Motor neuron (in vitro differentiated cells): ENCODE measurements around the gene HOXD4. TPM values are rescaled to one million over a fixed set of nuclear protein-coding genes. Genes with fewer than 3 reads are reported as not detected.
A peak's percentile ranks its signal among the peaks of the same experiment; 100 is the strongest.

Source experiments
- ATAC-seq, 8 experiments: fragments of 200-7000 bp; cut with Tn5 transposase; replicated peaks in 6 of 8; 2 replicates each; pipeline ENCODE4 v1.8.0; 2021; ENCODE audit warnings: mild to moderate bottlenecking in 8 of 8, moderate library complexity in 8 of 8
- H3K27ac ChIP-seq, 2 donors: fragments of 250-450 bp; sonication (Bioruptor Pico); 2 replicates each; pipeline ENCODE4 v1.9.0; 2021; ENCODE audit warnings: antibody characterized with exemption in 2 of 2, mild to moderate bottlenecking in 2 of 2, moderate library complexity in 1 of 2
- H3K4me1 ChIP-seq, 2 donors: fragments of 250-450 bp; sonication (Bioruptor Pico); replicated peaks in 1 of 2; 2 replicates each; pipeline ENCODE4 v1.6.1; 2021; ENCODE audit warnings: antibody characterized with exemption in 2 of 2, mild to moderate bottlenecking in 2 of 2, moderate library complexity in 1 of 2
- H3K4me3 ChIP-seq, 5 donors: fragments of 250-450 bp; sonication (Bioruptor Pico); 2 replicates each; pipeline ENCODE4 v1.9.0; 2021; ENCODE audit warnings: antibody characterized with exemption in 5 of 5, mild to moderate bottlenecking in 5 of 5, moderate library complexity in 4 of 5
- WGBS, 10 experiments: fragments of 450-650 bp; shearing (Covaris generic); methylation state at CpG; one replicate each; pipeline ENCODE4 v1.0.0; 2022; 5-methylcytosine and 5-hydroxymethylcytosine counted together
- in situ Hi-C, 9 experiments: fragments of 400-800 bp; cut with MboI; loops; one replicate each; pipeline ENCODE4 v1.15.0; 2021; ENCODE audit warnings: low sequenced_read_pairs in 9 of 9, low pct_unique_long_range_greater_than_20kb in 2 of 9; ENCODE audit not compliant: unreplicated experiment in 9 of 9
- total RNA-seq, 8 experiments: library from RNA; unstranded; fragments of 300-600 nt; gene quantifications; 2 replicates each; pipeline versions ENCODE4 v1.2.3 to v1.2.4, GENCODE V29; 2022

Gene HOXD4
- total RNA-seq, 8 experiments from 2014 or later = 6.6 to 51.2 (median 20.2) TPM

DNA sequence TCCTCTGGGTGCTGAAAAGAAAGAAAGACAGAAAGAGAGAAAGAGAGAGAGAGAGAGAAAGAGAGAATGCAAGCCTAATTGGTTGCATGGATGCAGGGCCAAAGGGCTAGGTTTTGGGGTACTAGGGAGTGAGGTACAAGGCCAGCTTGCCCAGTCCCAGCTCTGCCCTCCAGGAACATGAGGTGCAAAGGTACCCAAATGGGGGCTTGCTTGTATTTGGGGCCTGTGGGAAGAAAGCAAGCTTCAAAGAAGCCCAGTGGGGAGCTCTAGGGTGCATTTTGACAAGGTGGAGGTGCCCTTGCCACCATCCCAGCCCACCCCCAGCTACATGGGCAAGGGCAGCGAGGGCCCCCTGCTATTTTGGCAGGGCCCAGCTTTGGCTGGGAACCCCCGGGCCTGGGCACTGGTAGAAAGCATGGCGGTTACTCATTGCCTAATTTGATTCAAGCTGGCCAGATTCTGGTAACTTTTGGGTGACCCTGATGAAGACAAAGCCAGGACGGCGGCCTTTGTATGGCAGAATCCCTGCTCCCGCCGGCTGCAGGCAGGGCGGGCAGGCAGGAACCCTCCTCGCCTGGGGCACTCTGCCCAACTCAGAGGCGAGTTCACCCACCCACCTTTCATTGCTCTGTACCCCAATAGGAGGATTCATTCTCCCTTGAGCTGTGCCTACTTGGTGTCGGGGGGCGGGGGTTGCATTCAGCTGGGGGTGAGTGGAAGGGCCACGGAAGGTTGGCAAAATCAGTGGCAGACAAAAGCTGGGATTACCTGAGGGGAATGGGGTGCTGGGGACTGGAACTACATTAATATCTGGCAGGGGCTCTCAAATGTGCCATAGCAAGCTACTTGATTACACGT, 537 bp upstream of the HOXD4 start:
- WGBS, 10 experiments = 0 to 77% (median 70%) methylated on average over 1 to 3 of the region's 14 CpGs; no CpG with 5 or more reads in 5 of the 10 experiments
- Histone ChIP-seq H3K27ac (peak overlapping the region; percentile 52 to 77), H3K4me1 (peaks cover 69 to 93% of the 10 kb centered on the region in 2 donors), H3K4me3 (peak overlapping the region; percentile 26 to 41 (median 39))
- in situ Hi-C loops = no loop called here
- ATAC-seq = peak in 4 of 8 experiments; percentile 11 to 18 (median 14)

DNA sequence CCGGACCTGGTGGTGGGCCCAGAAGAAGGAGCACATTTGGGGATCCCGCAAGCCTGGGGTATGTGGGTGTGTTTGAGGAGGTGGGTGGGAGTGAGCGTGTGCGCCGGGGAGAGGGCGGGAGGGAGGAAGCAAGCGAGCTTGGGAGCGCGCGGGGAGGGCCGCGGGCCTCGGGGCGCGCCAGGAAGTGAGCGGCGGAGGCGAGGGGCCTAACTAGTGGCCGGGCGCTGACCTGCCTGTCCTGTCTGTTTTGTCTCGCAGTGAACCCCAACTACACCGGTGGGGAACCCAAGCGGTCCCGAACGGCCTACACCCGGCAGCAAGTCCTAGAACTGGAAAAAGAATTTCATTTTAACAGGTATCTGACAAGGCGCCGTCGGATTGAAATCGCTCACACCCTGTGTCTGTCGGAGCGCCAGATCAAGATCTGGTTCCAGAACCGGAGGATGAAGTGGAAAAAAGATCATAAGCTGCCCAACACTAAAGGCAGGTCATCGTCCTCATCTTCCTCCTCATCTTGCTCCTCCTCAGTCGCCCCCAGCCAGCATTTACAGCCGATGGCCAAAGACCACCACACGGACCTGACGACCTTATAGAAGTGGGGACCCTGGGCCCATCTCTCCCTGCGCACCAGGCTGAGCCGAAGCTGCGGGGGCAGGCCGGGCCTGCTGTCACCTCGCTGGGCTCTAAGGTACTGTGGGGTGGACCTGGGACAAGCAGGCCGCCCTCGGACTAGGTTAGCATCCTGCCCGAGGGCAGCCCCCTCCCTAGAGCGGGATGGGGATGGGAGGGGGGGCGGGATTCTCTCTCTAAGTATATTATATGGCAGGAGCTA, 1.2 kb downstream of the HOXD4 start:
- in situ Hi-C loops = no loop called here
- peak overlapping the region; percentile 26 to 41 (median 39) for H3K4me3 ChIP-seq
- H3K4me1 ChIP-seq = peaks cover 60 to 96% of the 10 kb centered on the region in 2 donors
- ATAC-seq = peak in 7 of 8 experiments; percentile 7 to 32 (median 15)
- H3K27ac ChIP-seq = peak overlapping the region; percentile 21 to 85
- 0 to 88% (median 3%) methylated on average over 1 to 12 of the region's 48 CpGs; no CpG with 5 or more reads in 6 of the 10 experiments for WGBS, 10 experiments

- no peak for ATAC-seq
- in situ Hi-C loops = no loop called here
- peaks cover 51 to 95% of the 10 kb centered on the region in 2 donors for H3K4me1 ChIP-seq
- peak overlapping the region in 2 of 5 donors; percentile 7 to 40 for H3K4me3 ChIP-seq
- 0 to 98% (median 11%) methylated on average over 2 to 10 of the region's 11 CpGs for WGBS, 10 experiments
- H3K27ac ChIP-seq = peak overlapping the region in 1 of 2 donors; percentile 85
Observed at GRCh38 chr2:176154576-176155252, 3.4 kb downstream of the HOXD4 start.

DNA sequence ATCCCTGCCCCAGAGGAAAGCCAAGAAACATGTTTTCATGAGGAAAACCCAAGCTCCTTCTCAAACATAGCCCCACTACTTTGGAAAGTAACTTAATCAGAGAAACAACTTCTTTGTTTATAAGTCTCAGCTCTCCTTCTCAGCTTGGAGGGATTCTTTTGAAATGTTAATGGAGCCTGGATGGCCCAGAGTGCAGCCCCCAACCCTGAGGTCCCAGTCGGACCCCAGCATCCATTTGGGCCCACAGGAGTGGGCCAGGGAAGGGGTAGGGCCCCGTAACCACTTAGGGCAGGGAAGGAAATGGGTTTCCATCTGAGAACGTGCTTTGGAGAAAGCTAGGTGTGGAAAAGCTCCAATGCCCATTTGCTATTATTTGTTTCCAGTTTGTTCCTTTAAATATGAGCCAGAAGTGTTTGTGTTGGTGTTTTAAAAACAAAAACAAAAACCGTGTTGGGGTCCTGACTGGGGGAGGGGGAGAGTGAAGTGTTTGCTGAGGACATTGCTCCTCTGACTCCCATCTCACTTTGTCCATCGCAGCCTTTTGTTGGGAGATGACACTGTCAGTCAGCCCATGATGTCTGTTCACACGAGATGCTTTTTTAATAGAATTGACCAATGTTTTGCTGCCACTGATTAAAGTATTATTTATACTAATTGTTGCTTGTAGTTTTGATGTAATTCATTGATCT, 4.2 kb downstream of the HOXD4 start:
- WGBS, 10 experiments = 0 to 92% (median 25%) methylated on average over 1 to 4 of the region's 6 CpGs; no CpG with 5 or more reads in 2 of the 10 experiments
- Histone ChIP-seq H3K4me1 (peaks cover 46 to 95% of the 10 kb centered on the region in 2 donors), H3K4me3 (peak overlapping the region in 2 of 5 donors; percentile 40), H3K27ac (peak overlapping the region; percentile 27 to 85)
- in situ Hi-C loops = no loop called here
- no peak for ATAC-seq

DNA sequence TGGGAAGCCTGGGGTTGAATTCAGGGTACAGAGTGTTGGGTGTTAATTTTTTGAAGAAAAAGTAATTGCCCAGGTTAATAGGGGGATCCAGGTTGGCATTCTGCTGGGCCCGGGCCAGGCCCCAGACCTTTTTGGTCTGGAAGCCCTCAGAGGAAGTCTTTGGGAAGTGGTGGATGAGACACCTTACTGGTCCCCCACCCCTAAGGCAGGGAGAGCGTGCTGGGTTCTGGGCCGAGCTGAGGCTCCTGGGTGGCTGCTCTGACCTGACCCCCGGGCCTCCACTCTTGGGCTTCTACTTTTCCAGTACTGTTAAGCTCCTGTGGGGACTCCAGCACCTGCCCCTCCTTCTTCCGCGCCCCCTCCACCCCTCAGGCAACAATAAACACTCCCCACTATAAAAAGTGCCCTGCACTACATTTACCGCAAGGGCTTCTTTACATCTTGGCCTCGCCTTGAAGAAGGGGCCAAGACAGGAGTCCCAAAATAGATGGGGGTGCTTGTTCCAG, 5.0 kb downstream of the HOXD4 start:
- in situ Hi-C loops = no loop called here
- no peak for ATAC-seq
- H3K4me1 ChIP-seq = peaks cover 39 to 95% of the 10 kb centered on the region in 2 donors
- peak overlapping the region; percentile 89 to 94 for H3K27ac ChIP-seq
- 0 to 93% (median 17%) methylated on average over 1 to 3 of the region's 8 CpGs; no CpG with 5 or more reads in 5 of the 10 experiments for WGBS, 10 experiments
- H3K4me3 ChIP-seq = peak overlapping the region; percentile 20 to 42 (median 40)

GRCh38 chr2:176156807-176157498, 5.6 kb downstream of the HOXD4 start, which contains the start of gene HOXD3:
HOXD3 (plus strand) TSS chr2:176157307; CDS start chr2:176169115, 11,808 bp downstream.
- WGBS, 10 experiments = 0 to 7% (median 0%) methylated on average over 1 to 18 of the region's 48 CpGs; no CpG with 5 or more reads in 4 of the 10 experiments
- in situ Hi-C loops = no loop called here
- Histone ChIP-seq H3K27ac (peak within 1 kb of the TSS; percentile 89 to 94), H3K4me3 (peak within 1 kb of the TSS; percentile 20 to 42 (median 40)), H3K4me1 (peaks cover 39 to 95% of the 10 kb centered on the region in 2 donors)
- peak in 6 of 8 experiments; percentile 1 to 69 (median 29) for ATAC-seq

- H3K4me1 ChIP-seq = peaks cover 39 to 99% of the 10 kb centered on the region in 2 donors
- H3K4me3 ChIP-seq = peak overlapping the region; percentile 20 to 42 (median 40)
- peak overlapping the region; percentile 89 to 94 for H3K27ac ChIP-seq
- ATAC-seq = peak; percentile 13 to 64 (median 54)
- in situ Hi-C loops = no loop called here
- WGBS, 10 experiments = 0 to 12% (median 4%) methylated on average over 2 to 20 of the region's 43 CpGs; no CpG with 5 or more reads in 3 of the 10 experiments
Observed at GRCh38 chr2:176157499-176158185, 6.3 kb downstream of the HOXD4 start.

DNA sequence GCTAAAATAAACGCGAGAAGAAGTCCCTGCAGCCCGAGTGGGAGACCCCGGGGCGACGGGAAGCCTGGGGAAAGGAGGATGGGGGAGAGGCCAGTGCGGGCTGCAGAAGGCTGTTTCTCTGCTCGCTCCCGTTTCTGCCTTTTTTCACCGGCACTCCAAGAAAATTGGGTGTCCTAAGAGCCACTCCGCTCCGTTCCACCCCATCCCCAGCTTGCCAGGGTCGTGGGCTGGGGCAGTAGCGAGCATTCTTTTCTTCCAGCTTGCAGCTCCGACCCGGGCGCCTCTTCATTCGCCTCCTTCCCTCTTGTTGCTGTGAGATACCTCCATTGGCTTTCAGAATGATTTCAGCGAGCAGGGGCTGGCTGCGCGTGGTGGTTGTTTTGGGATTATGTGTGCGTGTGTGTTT, 6.8 kb downstream of the HOXD4 start:
- in situ Hi-C loops = no loop called here
- Histone ChIP-seq H3K4me3 (peak overlapping the region; percentile 20 to 42 (median 40)), H3K4me1 (peaks cover 37 to 99% of the 10 kb centered on the region in 2 donors), H3K27ac (peak overlapping the region; percentile 89 to 94)
- 0 to 49% (median 0%) methylated on average over 1 to 18 of the region's 22 CpGs for WGBS, 10 experiments
- peak in 7 of 8 experiments; percentile 4 to 39 (median 18) for ATAC-seq

DNA sequence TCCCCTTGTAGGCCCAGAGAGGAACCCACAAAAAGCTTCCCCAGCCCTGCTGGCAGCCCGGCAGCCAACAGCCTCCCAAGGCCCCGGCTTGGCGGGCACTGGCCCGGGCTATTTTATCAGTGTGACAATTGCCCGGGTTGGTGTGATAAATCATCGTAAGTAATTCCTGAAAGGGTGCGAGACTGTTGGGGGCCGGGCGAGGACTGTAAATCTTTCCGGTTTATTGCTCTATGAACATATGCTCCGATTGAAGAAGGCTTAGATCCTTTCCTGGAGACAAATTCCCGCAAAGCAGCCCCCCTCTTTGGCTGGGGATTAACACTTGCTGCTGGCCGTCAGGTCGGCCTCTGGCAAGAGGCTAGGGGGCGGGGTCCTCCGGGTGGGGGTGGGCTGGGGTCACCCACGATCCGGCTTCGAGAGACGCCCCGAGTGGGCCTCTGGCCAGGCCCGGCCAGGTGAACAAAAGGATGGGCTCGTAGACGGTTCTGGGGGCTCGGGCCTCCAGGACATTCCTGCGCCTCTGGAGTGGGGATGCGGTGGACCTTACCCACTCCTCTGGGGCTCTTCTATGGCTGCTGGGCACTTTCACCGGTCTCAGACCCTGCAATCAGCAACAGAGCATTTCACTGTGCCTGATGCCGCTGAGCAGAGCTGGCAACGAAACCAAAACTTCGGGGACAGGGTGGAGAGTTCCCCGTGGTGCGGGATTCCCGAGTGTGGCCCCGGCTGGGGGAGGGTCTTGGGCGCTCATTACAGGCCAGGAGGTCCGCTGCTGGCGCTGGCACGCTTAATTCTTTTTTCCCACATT, 7.7 kb downstream of the HOXD4 start:
- Histone ChIP-seq H3K4me1 (peaks cover 43 to 99% of the 10 kb centered on the region in 2 donors), H3K27ac (peak overlapping the region; percentile 89 to 94), H3K4me3 (peak overlapping the region; percentile 20 to 42 (median 40))
- peak in 5 of 8 experiments; percentile 30 to 55 (median 34) for ATAC-seq
- 0 to 92% (median 0%) methylated on average over 1 to 8 of the region's 39 CpGs; no CpG with 5 or more reads in 6 of the 10 experiments for WGBS, 10 experiments
- in situ Hi-C loops = no loop called here

DNA sequence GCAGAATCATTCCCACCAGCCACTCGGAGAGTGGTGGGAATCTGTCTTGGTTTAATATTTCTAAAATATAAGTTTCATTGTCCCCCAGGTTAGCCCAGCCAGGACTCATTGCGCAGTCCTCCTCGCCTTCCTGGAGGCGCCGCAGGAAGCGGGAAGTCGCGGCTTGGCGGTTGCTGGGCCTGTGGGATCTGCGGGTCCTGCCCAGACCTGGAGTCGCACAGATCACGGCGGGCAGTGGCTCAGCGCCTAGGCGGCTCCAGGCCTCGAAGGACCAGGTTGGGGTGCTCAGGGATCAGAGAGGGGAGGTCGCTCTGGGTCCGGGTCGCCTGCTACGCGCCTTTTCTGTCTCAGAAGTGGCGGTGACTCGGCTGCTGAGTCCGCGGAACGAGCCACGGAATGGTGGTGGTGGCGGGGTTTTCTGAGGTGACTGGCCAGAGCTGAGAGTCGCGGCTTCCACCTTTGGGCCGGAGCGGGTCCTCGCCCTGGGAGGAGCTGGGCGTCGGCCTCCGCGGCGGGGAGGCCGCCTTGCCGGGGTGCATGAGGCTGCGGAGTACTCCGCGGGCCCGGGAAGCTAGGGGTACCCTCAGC, 8.4 kb downstream of the HOXD4 start:
- Histone ChIP-seq H3K27ac (peak overlapping the region; percentile 89 to 94), H3K4me1 (peaks cover 37 to 97% of the 10 kb centered on the region in 2 donors), H3K4me3 (peak overlapping the region; percentile 20 to 42 (median 40))
- in situ Hi-C loops = no loop called here
- 0 to 84% (median 32%) methylated on average over 4 to 13 of the region's 44 CpGs; no CpG with 5 or more reads in 6 of the 10 experiments for WGBS, 10 experiments
- ATAC-seq = no peak
